Colonic mucosa (tissue), 4 donors: ENCODE measurements around the gene MASP2. TPM values are rescaled to one million over a fixed set of nuclear protein-coding genes. Genes with fewer than 3 reads are reported as not detected.

Experiments
- DNase-seq: peaks from one replicate; pipeline ENCODE4 v3.0.0-alpha.2; 2020
- H3K27ac ChIP-seq: fragments of 200-600 bp; one replicate; pipeline ENCODE4 v1.8.0; 2021
- H3K27me3 ChIP-seq: fragments of 200-600 bp; one replicate; pipeline ENCODE4 v1.8.0; 2021
- H3K36me3 ChIP-seq: fragments of 200-600 bp; one replicate; pipeline ENCODE4 v1.8.0; 2021
- H3K4me1 ChIP-seq: fragments of 200-600 bp; one replicate; pipeline ENCODE4 v1.8.0; 2021; ENCODE audit warnings: mild to moderate bottlenecking
- H3K4me3 ChIP-seq: fragments of 200-600 bp; one replicate; pipeline ENCODE4 v1.8.0; 2021
- H3K9ac ChIP-seq, 2 donors: one replicate each; pipeline ENCODE4 v1.7.0; 2013; ENCODE audit warnings: control low read depth in 2 of 2, low read depth in 2 of 2, low read length in 2 of 2
- H3K9me3 ChIP-seq: fragments of 200-600 bp; one replicate; pipeline ENCODE4 v1.8.0; 2021
- intact Hi-C: fragments of 100-400 bp; cut with DNase I; formaldehyde crosslinking; loops from one replicate; pipeline ENCODE4 v1.14.1; 2022
- total RNA-seq, 2 donors: library from RNA; stranded (reverse); fragmentation: NEBNext Ultra II Directional in 1 of 2; extraction: Animal tissue kit (Norgen Biotek cat#: 25700) in 1 of 2; gene quantifications; one replicate each; pipeline ENCODE4 v1.2.1, GENCODE V29; 2021
- TF ChIP-seq, protein P1 (sequence below): fragments of 200-600 bp; IDR thresholded peaks from one replicate; pipeline ENCODE4 v1.8.0; 2022; ENCODE audit warnings: antibody characterized with exemption, mild to moderate bottlenecking
- donor health status: healthy.
- donor health status: DM: no; HTN: no; CAD: no.
- donor health status: DM: no; HTN: no; CAD: no.

The MASP2 gene
- total RNA-seq, 2 donors from 2014 or later = 0.32 TPM; not detected in 1

GRCh38 chr1:11055676-11056075, 8.6 kb upstream of the MASP2 start:
- intact Hi-C loops = no loop called here
- H3K36me3 ChIP-seq = no peaks in the 10 kb centered on the region
- H3K27ac ChIP-seq = no peak overlapping the region
- no peaks in the 10 kb centered on the region for H3K9me3 ChIP-seq
- H3K9ac ChIP-seq = no peak overlapping the region
- TF ChIP-seq, protein P1, sequence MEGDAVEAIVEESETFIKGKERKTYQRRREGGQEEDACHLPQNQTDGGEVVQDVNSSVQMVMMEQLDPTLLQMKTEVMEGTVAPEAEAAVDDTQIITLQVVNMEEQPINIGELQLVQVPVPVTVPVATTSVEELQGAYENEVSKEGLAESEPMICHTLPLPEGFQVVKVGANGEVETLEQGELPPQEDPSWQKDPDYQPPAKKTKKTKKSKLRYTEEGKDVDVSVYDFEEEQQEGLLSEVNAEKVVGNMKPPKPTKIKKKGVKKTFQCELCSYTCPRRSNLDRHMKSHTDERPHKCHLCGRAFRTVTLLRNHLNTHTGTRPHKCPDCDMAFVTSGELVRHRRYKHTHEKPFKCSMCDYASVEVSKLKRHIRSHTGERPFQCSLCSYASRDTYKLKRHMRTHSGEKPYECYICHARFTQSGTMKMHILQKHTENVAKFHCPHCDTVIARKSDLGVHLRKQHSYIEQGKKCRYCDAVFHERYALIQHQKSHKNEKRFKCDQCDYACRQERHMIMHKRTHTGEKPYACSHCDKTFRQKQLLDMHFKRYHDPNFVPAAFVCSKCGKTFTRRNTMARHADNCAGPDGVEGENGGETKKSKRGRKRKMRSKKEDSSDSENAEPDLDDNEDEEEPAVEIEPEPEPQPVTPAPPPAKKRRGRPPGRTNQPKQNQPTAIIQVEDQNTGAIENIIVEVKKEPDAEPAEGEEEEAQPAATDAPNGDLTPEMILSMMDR = no peak
- no peak overlapping the region for H3K4me3 ChIP-seq
- no peaks in the 10 kb centered on the region for H3K27me3 ChIP-seq
- H3K4me1 ChIP-seq = no peaks in the 10 kb centered on the region
- no peak for DNase-seq

DNA sequence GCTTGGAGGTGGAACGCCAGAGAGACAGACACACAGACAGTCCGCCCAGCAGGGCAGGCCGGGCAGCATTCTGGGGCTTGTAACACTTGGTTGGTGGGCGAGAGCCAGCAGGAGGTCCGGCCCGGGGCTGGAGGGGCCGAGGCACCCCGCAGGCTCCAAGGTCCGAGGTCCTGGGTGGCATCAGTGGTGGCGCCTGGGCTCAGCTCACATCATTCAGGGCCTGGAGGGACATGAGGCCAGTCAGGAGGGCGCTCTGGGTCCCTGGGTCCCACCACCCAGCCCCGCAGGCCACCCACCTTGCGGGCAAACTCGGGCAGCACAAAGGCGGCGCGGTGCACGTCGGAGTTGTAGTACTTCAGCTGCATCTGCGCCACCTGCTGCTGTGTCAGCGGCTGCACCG, 7.6 kb upstream of the MASP2 start:
- H3K4me3 ChIP-seq = no peak overlapping the region
- H3K27ac ChIP-seq = no peak overlapping the region
- intact Hi-C loops = no loop called here
- DNase-seq = no peak
- H3K9ac ChIP-seq = no peak overlapping the region
- no peaks in the 10 kb centered on the region for H3K4me1 ChIP-seq
- H3K36me3 ChIP-seq = no peaks in the 10 kb centered on the region
- H3K9me3 ChIP-seq = no peaks in the 10 kb centered on the region
- TF ChIP-seq, protein P1 = no peak
- no peaks in the 10 kb centered on the region for H3K27me3 ChIP-seq

- TF ChIP-seq, protein P1 = no peak
- intact Hi-C loops = no loop called here
- H3K27ac ChIP-seq = no peak overlapping the region
- H3K27me3 ChIP-seq = no peaks in the 10 kb centered on the region
- DNase-seq = no peak
- no peak overlapping the region for H3K4me3 ChIP-seq
- no peaks in the 10 kb centered on the region for H3K9me3 ChIP-seq
- H3K9ac ChIP-seq = no peak overlapping the region
- H3K36me3 ChIP-seq = no peaks in the 10 kb centered on the region
- H3K4me1 ChIP-seq = no peaks in the 10 kb centered on the region
Observed at GRCh38 chr1:11054181-11054580, 7.1 kb upstream of the MASP2 start.

GRCh38 chr1:11053758-11054137, 6.7 kb upstream of the MASP2 start:
- intact Hi-C loops = no loop called here
- Histone ChIP-seq H3K9me3 (no peaks in the 10 kb centered on the region), H3K4me3 (no peak overlapping the region), H3K27me3 (no peaks in the 10 kb centered on the region), H3K36me3 (no peaks in the 10 kb centered on the region), H3K4me1 (no peaks in the 10 kb centered on the region), H3K27ac (no peak overlapping the region), H3K9ac (no peak overlapping the region)
- TF ChIP-seq, protein P1 = no peak
- no peak for DNase-seq

DNA sequence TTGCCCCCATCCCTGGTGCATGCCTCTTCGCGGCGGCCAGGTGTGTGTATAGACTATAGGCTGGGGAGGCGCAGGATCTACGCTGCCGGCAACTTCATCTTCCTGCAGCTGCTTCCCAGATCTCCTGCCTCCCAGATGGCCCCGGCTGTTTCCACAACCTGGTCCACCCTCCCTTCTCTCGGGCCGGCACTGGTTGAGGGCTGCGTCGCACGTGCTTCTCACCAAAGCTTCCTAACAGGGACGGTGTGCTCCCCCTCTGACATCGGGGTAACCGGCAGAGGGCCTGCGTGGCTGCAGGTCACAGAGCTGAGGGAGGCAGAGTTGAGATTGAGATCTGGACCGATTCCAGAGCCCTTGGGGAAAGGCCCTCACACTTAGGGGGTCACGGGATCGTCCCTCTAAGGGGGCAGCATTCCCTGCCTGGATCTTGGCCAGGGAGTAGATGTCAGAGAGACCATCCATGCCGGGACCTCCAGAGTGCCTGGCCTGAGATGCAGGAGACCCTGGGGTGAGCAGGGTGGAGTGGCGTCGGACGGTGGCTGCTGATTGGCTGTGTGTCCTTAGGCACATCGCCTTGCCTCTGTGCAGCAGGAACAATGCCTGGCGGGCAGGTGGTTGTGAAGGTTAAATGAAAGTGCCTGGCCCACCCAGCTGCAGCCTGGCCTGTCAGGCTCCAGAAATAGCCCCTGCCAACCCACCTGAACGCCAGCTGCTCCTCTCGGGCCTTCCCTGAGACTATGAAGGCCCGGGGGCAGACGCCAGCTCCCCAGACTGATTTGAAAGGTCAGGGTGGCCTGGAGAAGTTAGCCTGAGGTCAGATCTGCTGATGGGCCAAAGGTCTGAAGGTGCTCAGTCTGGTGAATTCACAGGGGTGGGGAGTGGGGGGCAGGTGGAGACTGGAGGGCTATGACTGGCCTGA, 6.1 kb upstream of the MASP2 start:
- intact Hi-C loops = no loop called here
- no peak for DNase-seq

More for the DNA sequence above, 6.1 kb upstream of the MASP2 start:
- H3K27ac ChIP-seq = no peak overlapping the region
- H3K36me3 ChIP-seq = no peaks in the 10 kb centered on the region
- H3K4me1 ChIP-seq = no peaks in the 10 kb centered on the region
- H3K9me3 ChIP-seq = no peaks in the 10 kb centered on the region
- TF ChIP-seq, protein P1 = no peak
- no peak overlapping the region for H3K9ac ChIP-seq
- no peaks in the 10 kb centered on the region for H3K27me3 ChIP-seq
- H3K4me3 ChIP-seq = no peak overlapping the region
